Type B pancreatic cell (in vitro differentiated cells): ENCODE results near the gene CACNA2D1. TPM values are rescaled to one million over a fixed set of nuclear protein-coding genes. Genes with fewer than 3 reads are reported as not detected.

Experiments
- DNase-seq: peaks from one replicate; pipeline ENCODE4 v3.0.0; 2021; ENCODE audit warnings: mixed read lengths; ENCODE audit not compliant: unreplicated experiment; ENCODE audit errors: extremely low spot score
- H3K27ac Mint-ChIP-seq: 2 replicates; pipeline ENCODE4 v1.8.0; 2021; ENCODE audit warnings: mild to moderate bottlenecking, mixed read lengths
- H3K27me3 Mint-ChIP-seq: 2 replicates; pipeline ENCODE4 v1.8.0; 2021; ENCODE audit warnings: mixed read lengths
- H3K36me3 Mint-ChIP-seq: 2 replicates; pipeline ENCODE4 v1.8.0; 2021; ENCODE audit warnings: mixed read lengths
- H3K4me1 Mint-ChIP-seq: one replicate; pipeline ENCODE4 v1.8.0; 2021; ENCODE audit warnings: mixed read lengths; ENCODE audit not compliant: unreplicated experiment
- H3K4me3 Mint-ChIP-seq: 2 replicates; pipeline ENCODE4 v1.8.0; 2021; ENCODE audit warnings: mild to moderate bottlenecking, mixed read lengths
- H3K9me3 Mint-ChIP-seq: 2 replicates; pipeline ENCODE4 v1.8.0; 2021; ENCODE audit warnings: mixed read lengths
- total RNA-seq: library from RNA; stranded (reverse); gene quantifications from 2 replicates; pipeline ENCODE4 v1.2.1, GENCODE V29; 2021; ENCODE audit warnings: low replicate concordance
- TF ChIP-seq, protein P1 (sequence below): fragments of 200-600 bp; sonication (generic); conservative IDR thresholded peaks from 2 replicates; pipeline ENCODE4 v1.5.0; 2021; ENCODE audit warnings: antibody characterized with exemption, mild to moderate bottlenecking

The CACNA2D1 gene
- total RNA-seq, 1 donor from 2014 or later, result 21.5 TPM

DNA sequence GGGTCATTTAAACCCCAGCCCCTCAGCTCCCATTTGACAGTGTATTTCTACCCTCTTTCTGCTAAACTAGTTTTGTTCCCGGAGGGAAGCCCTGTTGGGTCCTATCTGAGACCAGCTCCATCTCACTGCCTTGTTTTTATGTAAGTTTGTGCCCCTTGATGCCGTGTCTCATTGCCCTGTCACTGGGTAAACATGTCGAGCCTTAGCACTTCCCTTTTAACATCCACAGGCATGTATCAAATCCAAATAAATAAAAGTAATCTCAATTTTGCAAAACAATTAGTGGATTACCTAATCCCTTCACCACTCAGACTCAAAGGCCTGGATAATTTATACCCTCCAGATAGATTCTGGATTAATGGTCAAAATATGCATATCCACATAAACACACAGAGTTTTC is 115.7 kb downstream of the CACNA2D1 start:
- no peak overlapping the region for H3K4me3 Mint-ChIP-seq
- H3K36me3 Mint-ChIP-seq, result no peaks in the 10 kb centered on the region
- DNase-seq, result no peak
- H3K27me3 Mint-ChIP-seq, result no peaks in the 10 kb centered on the region
- TF ChIP-seq, protein P1, sequence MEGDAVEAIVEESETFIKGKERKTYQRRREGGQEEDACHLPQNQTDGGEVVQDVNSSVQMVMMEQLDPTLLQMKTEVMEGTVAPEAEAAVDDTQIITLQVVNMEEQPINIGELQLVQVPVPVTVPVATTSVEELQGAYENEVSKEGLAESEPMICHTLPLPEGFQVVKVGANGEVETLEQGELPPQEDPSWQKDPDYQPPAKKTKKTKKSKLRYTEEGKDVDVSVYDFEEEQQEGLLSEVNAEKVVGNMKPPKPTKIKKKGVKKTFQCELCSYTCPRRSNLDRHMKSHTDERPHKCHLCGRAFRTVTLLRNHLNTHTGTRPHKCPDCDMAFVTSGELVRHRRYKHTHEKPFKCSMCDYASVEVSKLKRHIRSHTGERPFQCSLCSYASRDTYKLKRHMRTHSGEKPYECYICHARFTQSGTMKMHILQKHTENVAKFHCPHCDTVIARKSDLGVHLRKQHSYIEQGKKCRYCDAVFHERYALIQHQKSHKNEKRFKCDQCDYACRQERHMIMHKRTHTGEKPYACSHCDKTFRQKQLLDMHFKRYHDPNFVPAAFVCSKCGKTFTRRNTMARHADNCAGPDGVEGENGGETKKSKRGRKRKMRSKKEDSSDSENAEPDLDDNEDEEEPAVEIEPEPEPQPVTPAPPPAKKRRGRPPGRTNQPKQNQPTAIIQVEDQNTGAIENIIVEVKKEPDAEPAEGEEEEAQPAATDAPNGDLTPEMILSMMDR, result no peak
- H3K4me1 Mint-ChIP-seq, result no peaks in the 10 kb centered on the region
- no peak overlapping the region for H3K27ac Mint-ChIP-seq
- no peaks in the 10 kb centered on the region for H3K9me3 Mint-ChIP-seq

DNA sequence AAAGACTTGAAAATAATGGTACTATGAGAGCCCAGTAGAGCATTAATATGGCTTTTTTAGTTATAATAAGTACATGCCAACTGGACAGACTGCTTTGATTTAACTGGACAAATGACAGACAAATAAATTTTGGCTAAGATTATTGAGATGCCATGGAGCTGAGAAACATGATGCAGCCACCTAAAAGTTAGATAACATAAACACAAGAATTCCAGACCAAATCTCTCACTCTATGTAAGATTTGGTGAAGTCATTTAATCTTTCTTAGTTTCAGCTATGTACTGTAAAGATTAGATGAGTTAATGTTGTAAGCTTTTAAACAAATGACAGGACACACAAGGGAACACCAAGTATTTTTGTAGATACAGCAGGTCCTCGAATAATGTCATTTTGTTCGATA is 118.2 kb downstream of the CACNA2D1 start:
- Mint-ChIP-seq H3K27ac (no peak overlapping the region), H3K9me3 (peaks cover 4% of the 10 kb centered on the region), H3K4me1 (no peaks in the 10 kb centered on the region), H3K4me3 (no peak overlapping the region), H3K36me3 (peaks cover 4% of the 10 kb centered on the region), H3K27me3 (no peaks in the 10 kb centered on the region)
- no peak for DNase-seq
- TF ChIP-seq, protein P1, result no peak

DNA sequence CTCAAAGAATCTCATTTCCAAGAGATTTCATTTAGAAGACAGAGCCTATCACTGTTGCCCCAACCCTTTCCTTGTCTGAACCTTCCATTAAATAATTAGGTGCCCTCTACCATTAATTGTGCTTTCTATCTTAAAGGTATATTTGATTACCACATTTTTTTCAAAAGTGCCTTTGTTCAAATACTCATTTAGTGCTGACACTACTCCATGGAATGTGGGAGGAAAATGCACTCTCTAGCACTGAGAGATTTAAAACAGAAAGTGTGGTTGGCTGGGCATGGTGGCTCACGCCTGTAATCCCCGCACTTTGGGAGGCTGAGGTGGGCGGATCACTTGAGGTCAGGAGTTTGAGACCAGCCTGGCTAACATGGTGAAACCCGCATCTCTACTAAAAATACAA is 119.8 kb downstream of the CACNA2D1 start:
- DNase-seq, result no peak
- TF ChIP-seq, protein P1, result no peak
- Mint-ChIP-seq H3K27me3 (no peaks in the 10 kb centered on the region), H3K27ac (no peak overlapping the region), H3K36me3 (peaks cover 4% of the 10 kb centered on the region), H3K4me1 (peaks cover 4% of the 10 kb centered on the region), H3K9me3 (peaks cover 4% of the 10 kb centered on the region), H3K4me3 (no peak overlapping the region)

DNA sequence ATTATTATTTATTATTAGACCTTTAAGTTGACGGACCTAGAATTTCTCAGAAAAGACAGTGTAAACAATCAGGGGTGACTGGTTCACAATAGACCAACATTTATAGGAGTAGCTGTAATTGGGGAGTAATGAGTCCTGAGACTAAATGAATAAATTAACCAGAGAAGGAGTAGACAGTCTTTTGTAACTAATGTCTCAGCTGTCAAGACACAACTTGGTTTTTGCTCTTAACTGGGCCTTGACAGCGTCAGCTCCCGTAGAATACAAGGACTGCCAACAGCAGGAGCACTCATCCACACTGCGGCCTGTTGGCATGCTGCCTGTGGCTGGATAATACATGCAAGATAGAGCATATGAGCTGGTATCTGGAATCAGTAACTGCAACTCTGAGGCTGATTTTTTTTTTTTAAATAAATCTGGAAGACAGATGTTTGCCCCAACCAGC is 123.9 kb downstream of the CACNA2D1 start:
- Mint-ChIP-seq H3K27me3 (no peaks in the 10 kb centered on the region), H3K4me3 (no peak overlapping the region), H3K36me3 (peaks cover 4% of the 10 kb centered on the region), H3K4me1 (peaks cover 21% of the 10 kb centered on the region), H3K27ac (no peak overlapping the region), H3K9me3 (peaks cover 4% of the 10 kb centered on the region)
- no peak for DNase-seq
- TF ChIP-seq, protein P1, result no peak

- no peak for DNase-seq
- Mint-ChIP-seq H3K4me3 (no peak overlapping the region), H3K27ac (no peak overlapping the region), H3K4me1 (peaks cover 21% of the 10 kb centered on the region), H3K36me3 (peaks cover 4% of the 10 kb centered on the region), H3K27me3 (no peaks in the 10 kb centered on the region), H3K9me3 (peaks cover 4% of the 10 kb centered on the region)
- TF ChIP-seq, protein P1, result no peak
These were observed 124.8 kb downstream of the CACNA2D1 start for GRCh38 chr7:82318786-82319185.

DNA sequence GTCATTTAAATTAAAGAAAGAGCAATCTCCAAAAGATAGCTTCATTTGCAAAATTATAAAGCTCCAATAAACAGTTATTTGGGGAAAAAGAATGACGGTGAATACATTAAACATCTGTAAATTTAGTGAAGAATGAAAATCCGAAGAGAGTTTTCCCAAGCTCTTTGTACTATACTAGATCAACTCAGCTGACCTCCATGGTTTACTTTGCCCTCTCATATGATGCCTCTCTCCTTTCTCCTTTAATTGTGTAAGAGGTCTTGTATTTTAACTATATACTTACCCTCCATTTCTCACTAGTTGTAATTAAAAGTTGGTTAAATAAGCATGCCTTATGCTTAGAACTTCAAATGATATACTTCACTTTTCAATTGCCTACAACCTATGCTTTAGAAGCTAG is 125.8 kb downstream of the CACNA2D1 start:
- H3K36me3 Mint-ChIP-seq, result peaks cover 4% of the 10 kb centered on the region
- no peak for DNase-seq
- peaks cover 4% of the 10 kb centered on the region for H3K9me3 Mint-ChIP-seq
- H3K27ac Mint-ChIP-seq, result no peak overlapping the region
- no peak overlapping the region for H3K4me3 Mint-ChIP-seq
- H3K27me3 Mint-ChIP-seq, result no peaks in the 10 kb centered on the region
- TF ChIP-seq, protein P1, result no peak
- peaks cover 21% of the 10 kb centered on the region for H3K4me1 Mint-ChIP-seq
